CD14-positive monocyte (primary cell): ENCODE results near the gene MRPS5. TPM values are rescaled to one million over a fixed set of nuclear protein-coding genes. Genes with fewer than 3 reads are reported as not detected.

Experiments used
- DNase-seq, 3 donors: peaks; one replicate each; pipeline ENCODE4 v3.0.0-alpha.2; 2011 to 2022
- H2AFZ ChIP-seq: 2 replicates; pipeline ENCODE4 v1.6.0; 2012; ENCODE audit warnings: mild to moderate bottlenecking, low read depth, low read length, inconsistent platforms; ENCODE audit not compliant: insufficient read depth, poor library complexity, severe bottlenecking
- H3K27ac ChIP-seq, 2 donors: 1 replicate in 1 of 2; 2 replicates in 1 of 2; pipeline ENCODE4 v1.5.1; 2012 to 2013; ENCODE audit warnings: low read length in 2 of 2, control low read depth in 1 of 2, inconsistent platforms in 1 of 2, low read depth in 1 of 2, mild to moderate bottlenecking in 1 of 2
- H3K27me3 ChIP-seq, 2 donors: one replicate each; pipeline versions ENCODE4 v1.6.0 to v1.6.1; 2011 to 2013; ENCODE audit warnings: low read length in 2 of 2; ENCODE audit not compliant: control insufficient read depth in 2 of 2, insufficient read depth in 2 of 2
- H3K36me3 ChIP-seq, 2 donors: replicated peaks in 1 of 2; 1 replicate in 1 of 2; 2 replicates in 1 of 2; pipeline versions ENCODE4 v1.5.1 to v1.6.1; 2012 to 2013; ENCODE audit warnings: low read length in 2 of 2, control low read depth in 1 of 2, inconsistent platforms in 1 of 2, mild to moderate bottlenecking in 1 of 2; ENCODE audit not compliant: insufficient read depth in 2 of 2, control insufficient read depth in 1 of 2
- H3K4me1 ChIP-seq, 2 donors: 1 replicate in 1 of 2; 2 replicates in 1 of 2; pipeline versions ENCODE4 v1.5.1 to v1.6.1; 2012 to 2013; ENCODE audit warnings: low read length in 2 of 2, control low read depth in 1 of 2, inconsistent platforms in 1 of 2, mild to moderate bottlenecking in 1 of 2, moderate library complexity in 1 of 2; ENCODE audit not compliant: insufficient read depth in 2 of 2, control insufficient read depth in 1 of 2
- H3K4me2 ChIP-seq: replicated peaks from 2 replicates; pipeline ENCODE3; 2012; ENCODE audit warnings: low read length, moderate library complexity, mild to moderate bottlenecking; ENCODE audit not compliant: poor library complexity, severe bottlenecking; ENCODE audit errors: extremely low read depth
- H3K4me3 ChIP-seq, 3 experiments: fragments of 200-600 bp in 1 of 3; sonication (generic) in 1 of 3; replicated peaks in 1 of 3; 1 replicate in 2 of 3; 2 replicates in 1 of 3; pipeline ENCODE4 v1.5.1; 2011 to 2013; ENCODE audit warnings: low read length in 3 of 3, mild to moderate bottlenecking in 3 of 3, control low read depth in 2 of 3, low read depth in 2 of 3, inconsistent platforms in 1 of 3, moderate library complexity in 1 of 3
- H3K79me2 ChIP-seq: 2 replicates; pipeline ENCODE4 v1.6.0; 2012; ENCODE audit warnings: mild to moderate bottlenecking, control low read depth, inconsistent platforms, low read length, moderate library complexity; ENCODE audit not compliant: insufficient read depth
- H3K9ac ChIP-seq: 2 replicates; pipeline ENCODE4 v1.6.0; 2017; ENCODE audit warnings: low read length, mild to moderate bottlenecking; ENCODE audit not compliant: insufficient read depth, poor library complexity, severe bottlenecking
- H3K9me3 ChIP-seq, 2 donors: replicated peaks in 1 of 2; 1 replicate in 1 of 2; 2 replicates in 1 of 2; pipeline versions ENCODE4 v1.5.1 to v1.6.1; 2012 to 2013; ENCODE audit warnings: low read length in 2 of 2, control low read depth in 1 of 2; ENCODE audit not compliant: control insufficient read depth in 1 of 2, insufficient read depth in 1 of 2
- H4K20me1 ChIP-seq: 2 replicates; pipeline ENCODE4 v1.6.0; 2012; ENCODE audit warnings: mild to moderate bottlenecking, low read length, control low read depth, moderate library complexity; ENCODE audit not compliant: insufficient read depth
- H3K27ac Mint-ChIP-seq, 7 donors: one replicate each; pipeline ENCODE4 v1.8.0; 2020; ENCODE audit warnings: mild to moderate bottlenecking in 7 of 7, mixed read lengths in 7 of 7, moderate library complexity in 6 of 7, inconsistent platforms in 2 of 7
- H3K27me3 Mint-ChIP-seq, 3 donors: one replicate each; pipeline ENCODE4 v1.8.0; 2021 to 2022; ENCODE audit warnings: low read depth in 3 of 3, mild to moderate bottlenecking in 3 of 3, mixed read lengths in 3 of 3, moderate library complexity in 3 of 3, inconsistent platforms in 1 of 3
- H3K36me3 Mint-ChIP-seq, 2 donors: one replicate each; pipeline ENCODE4 v1.8.0; 2020; ENCODE audit warnings: mixed read lengths in 2 of 2, inconsistent platforms in 1 of 2, mild to moderate bottlenecking in 1 of 2
- H3K4me1 Mint-ChIP-seq: one replicate; pipeline ENCODE4 v1.8.0; 2020; ENCODE audit warnings: mild to moderate bottlenecking, mixed read lengths
- H3K4me3 Mint-ChIP-seq, 2 donors: one replicate each; pipeline ENCODE4 v1.8.0; 2020; ENCODE audit warnings: mild to moderate bottlenecking in 2 of 2, mixed read lengths in 2 of 2, moderate library complexity in 1 of 2
- H3K9me3 Mint-ChIP-seq, 7 donors: one replicate each; pipeline ENCODE4 v1.8.0; 2020 to 2022; ENCODE audit warnings: mixed read lengths in 7 of 7, mild to moderate bottlenecking in 6 of 7, moderate library complexity in 6 of 7, inconsistent platforms in 2 of 7
- CTCF ChIP-seq: fragments of 200-600 bp; IDR thresholded peaks from one replicate; pipeline ENCODE4 v1.8.0; 2022; ENCODE audit warnings: antibody characterized with exemption, mild to moderate bottlenecking
- WGBS: methylation state at CpG from one replicate; pipeline ENCODE4 v1.1.5; 2013; ENCODE audit warnings: missing lambda C conversion rate; ENCODE audit not compliant: insufficient coverage; 5-methylcytosine and 5-hydroxymethylcytosine counted together
- intact Hi-C, 2 donors: fragments of 100-400 bp; cut with micrococcal nuclease; formaldehyde crosslinking; loops; one replicate each; pipeline versions ENCODE4 v1.15.0 to v1.15.1; 2023
- polyA plus RNA-seq, 3 donors: library from polyadenylated mRNA; depleted of rRNA in 1 of 3; unstranded in 2 of 3; stranded (reverse) in 1 of 3; fragments of 300-500 nt in 2 of 3; fragments of >200 nt in 1 of 3; fragmentation: Illumina TruSeq in 2 of 3; gene quantifications; 1 replicate in 2 of 3; 2 replicates in 1 of 3; pipeline ENCODE4 v1.2.3, GENCODE V29; 2012 to 2021

MRPS5 gene
- polyA plus RNA-seq, 3 donors, result 30.9 to 41.6 (median 35.2) TPM

- Mint-ChIP-seq H3K27me3 (peaks cover 5 to 10% (median 5%) of the 10 kb centered on the region in 3 donors), H3K4me1 (no peaks in the 10 kb centered on the region), H3K27ac (no peak overlapping the region), H3K9me3 (no peaks in the 10 kb centered on the region), H3K36me3 (no peaks in the 10 kb centered on the region), H3K4me3 (no peak overlapping the region)
- H3K27me3 ChIP-seq, result no peaks in the 10 kb centered on the region
- intact Hi-C loops, result no loop called here
- no peak for TF ChIP-seq CTCF
- no peak overlapping the region for H2AFZ ChIP-seq
- H3K4me1 ChIP-seq, result no peaks in the 10 kb centered on the region
- no peaks in the 10 kb centered on the region for H3K9me3 ChIP-seq
- no peak overlapping the region for H3K9ac ChIP-seq
- no peak overlapping the region for H3K27ac ChIP-seq
- DNase-seq, result no peak
- H4K20me1 ChIP-seq, result no peaks in the 10 kb centered on the region
- H3K4me3 ChIP-seq, result no peak overlapping the region
- 80% methylated on average over 1 of the region's 3 CpGs for WGBS
- H3K4me2 ChIP-seq, result no peak overlapping the region
- H3K36me3 ChIP-seq, result no peaks in the 10 kb centered on the region
- no peaks in the 10 kb centered on the region for H3K79me2 ChIP-seq
Measured at GRCh38 chr2:95055262-95055661, 66.3 kb downstream of the MRPS5 start.

GRCh38 chr2:95054016-95054415 lies 67.6 kb downstream of the MRPS5 start:
- DNase-seq, result no peak
- intact Hi-C loops, result no loop called here
- H3K27ac Mint-ChIP-seq, result no peak overlapping the region

More at GRCh38 chr2:95054016-95054415, 67.6 kb downstream of the MRPS5 start:
- no peaks in the 10 kb centered on the region for H3K4me1 Mint-ChIP-seq
- no peak overlapping the region for H3K4me2 ChIP-seq
- H3K9me3 Mint-ChIP-seq, result no peaks in the 10 kb centered on the region
- no peaks in the 10 kb centered on the region for H3K36me3 Mint-ChIP-seq
- H3K9ac ChIP-seq, result no peak overlapping the region
- TF ChIP-seq CTCF, result no peak
- H3K9me3 ChIP-seq, result no peaks in the 10 kb centered on the region
- H3K4me3 ChIP-seq, result no peak overlapping the region
- no peaks in the 10 kb centered on the region for H3K4me1 ChIP-seq
- no peaks in the 10 kb centered on the region for H3K79me2 ChIP-seq
- 28% methylated on average over 3 of the region's 5 CpGs for WGBS
- no peaks in the 10 kb centered on the region for H3K27me3 ChIP-seq
- H3K27me3 Mint-ChIP-seq, result peaks cover 5 to 10% (median 7%) of the 10 kb centered on the region in 3 donors
- H3K4me3 Mint-ChIP-seq, result no peak overlapping the region
- H3K36me3 ChIP-seq, result no peaks in the 10 kb centered on the region
- no peak overlapping the region for H3K27ac ChIP-seq
- no peak overlapping the region for H2AFZ ChIP-seq
- no peaks in the 10 kb centered on the region for H4K20me1 ChIP-seq
